K562 (cell line): ENCODE measurements around the gene ARHGEF7. TPM values are rescaled to one million over a fixed set of nuclear protein-coding genes. Genes with fewer than 3 reads are reported as not detected.

Experiments used
- ATAC-seq: fragments of 200-7000 bp; cut with Tn5 transposase; 3 replicates; pipeline ENCODE4 v1.9.1; 2020; ENCODE audit warnings: moderate library complexity
- BruUV-seq: library from RNA; stranded (reverse); fragments of 400-500 nt; replicated peaks from 2 replicates; lab custom pipeline; 2021; lab: Mats Ljungman, UMichigan
- CTCF ChIA-PET: fragments of 300-600 bp; formaldehyde crosslinking; extraction: SDS; loops from one replicate; lab custom pipeline; 2021; ENCODE audit warnings: low intra/inter-chr PET ratio; lab: Yijun Ruan, JAX
- POLR2A ChIA-PET: fragments of 300-600, 350-650 bp; sonication (Branson Sonifier 250); formaldehyde crosslinking; extraction: SDS; loops from one replicate; lab custom pipeline; 2021; ENCODE audit warnings: antibody characterized with exemption, inconsistent platforms; lab: Yijun Ruan, JAX
- DNase-seq, 4 experiments: peaks; one replicate each; pipeline versions ENCODE4 v3.0.0 to v3.0.0-alpha.2; 2011 to 2018; ENCODE audit warnings: low spot score in 3 of 4, mixed read lengths in 3 of 4; ENCODE audit errors: extremely low read depth in 1 of 4
- FAIRE-seq: peaks from 2 replicates; lab custom pipeline; 2011; peaks lifted over from hg19 to GRCh38; lab: Jason Lieb, UNC
- H2AFZ ChIP-seq: 2 replicates; pipeline ENCODE4 v1.6.0; 2011; ENCODE audit warnings: low read depth, low read length, control low read depth, inconsistent platforms
- H3K27ac ChIP-seq: fragments of 200-600 bp; 3 replicates; pipeline ENCODE4 v1.8.0; 2011; ENCODE audit warnings: low read depth, mild to moderate bottlenecking, control low read depth, inconsistent platforms, low read length, moderate library complexity, mixed read lengths; ENCODE audit errors: extremely low read depth
- H3K27me3 ChIP-seq, 2 experiments: fragments of 300-600 bp in 1 of 2; 2 replicates in 1 of 2; 3 replicates in 1 of 2; pipeline versions ENCODE4 v1.6.0 to v1.8.0; 2011; ENCODE audit warnings: inconsistent platforms in 2 of 2, low read length in 2 of 2, mild to moderate bottlenecking in 1 of 2, mixed read lengths in 1 of 2, moderate library complexity in 1 of 2; ENCODE audit not compliant: control insufficient read depth in 2 of 2, insufficient read depth in 2 of 2
- H3K36me3 ChIP-seq: fragments of 300-600 bp; 3 replicates; pipeline ENCODE4 v1.8.0; 2011; ENCODE audit warnings: mild to moderate bottlenecking, low read length, inconsistent platforms; ENCODE audit not compliant: control insufficient read depth, insufficient read depth
- H3K4me1 ChIP-seq, 2 experiments: fragments of 200-600 bp in 1 of 2; replicated peaks in 1 of 2; 2 replicates in 1 of 2; 3 replicates in 1 of 2; pipeline versions ENCODE4 v1.5.1 to v1.8.0; 2011; ENCODE audit warnings: inconsistent platforms in 2 of 2, low read length in 2 of 2, mild to moderate bottlenecking in 1 of 2, mixed read lengths in 1 of 2, moderate library complexity in 1 of 2; ENCODE audit not compliant: control insufficient read depth in 2 of 2, insufficient read depth in 2 of 2
- H3K4me2 ChIP-seq: 2 replicates; pipeline ENCODE4 v1.6.1; 2011; ENCODE audit warnings: low read length, control low read depth, inconsistent platforms, mixed read lengths; ENCODE audit not compliant: insufficient read depth
- H3K4me3 ChIP-seq: fragments of 200-600 bp; sonication (generic), shearing (Covaris generic); 2 replicates; pipeline ENCODE4 v1.5.1; 2016; ENCODE audit warnings: control low read depth, inconsistent platforms
- H3K79me2 ChIP-seq: fragments of 200-600 bp; 3 replicates; pipeline ENCODE4 v1.8.0; 2011; ENCODE audit warnings: low read length, inconsistent platforms; ENCODE audit not compliant: control insufficient read depth, insufficient read depth
- H3K9ac ChIP-seq, 2 experiments: 2 replicates each; pipeline versions ENCODE4 v1.6.0 to v1.6.1; 2011; ENCODE audit warnings: low read depth in 2 of 2, low read length in 2 of 2, control low read depth in 1 of 2, inconsistent platforms in 1 of 2, mild to moderate bottlenecking in 1 of 2, mixed read lengths in 1 of 2; ENCODE audit not compliant: insufficient read depth in 1 of 2
- H3K9me1 ChIP-seq: one replicate; pipeline ENCODE4 v1.6.0; 2011; ENCODE audit warnings: inconsistent platforms, mild to moderate bottlenecking, low read length, moderate library complexity; ENCODE audit not compliant: control insufficient read depth, insufficient read depth
- H3K9me3 ChIP-seq: replicated peaks from 2 replicates; pipeline ENCODE4 v1.5.1; 2011; ENCODE audit warnings: low read depth, low read length, inconsistent platforms; ENCODE audit not compliant: control insufficient read depth, insufficient read depth
- H4K20me1 ChIP-seq: replicated peaks from 2 replicates; pipeline ENCODE4 v1.6.1; 2011; ENCODE audit warnings: low read length, inconsistent platforms, mixed read lengths; ENCODE audit not compliant: control insufficient read depth, insufficient read depth
- CREB1 ChIP-seq, 2 experiments: sonication (generic) in 1 of 2; formaldehyde crosslinking in 1 of 2; IDR thresholded peaks; 2 replicates each; pipeline versions ENCODE4 v1.6.1 to v1.8.0; 2012 to 2022; ENCODE audit warnings: inconsistent platforms in 1 of 2, mild to moderate bottlenecking in 1 of 2, missing genetic modification reagents in 1 of 2, moderate library complexity in 1 of 2
- ETV5 ChIP-seq: sonication (generic); formaldehyde crosslinking; IDR thresholded peaks from 2 replicates; pipeline ENCODE4 v1.4.0; 2020; ENCODE audit warnings: low read depth, mild to moderate bottlenecking, missing genetic modification reagents
- NFRKB ChIP-seq: fragments of 450-650 bp; IDR thresholded peaks from 2 replicates; pipeline ENCODE4 v1.6.1; 2016; ENCODE audit warnings: low read depth
- POLR2B ChIP-seq: fragments of 450-650 bp; IDR thresholded peaks from 2 replicates; pipeline ENCODE4 v1.6.1; 2018; ENCODE audit warnings: low read depth; ENCODE audit not compliant: partially characterized antibody
- SLC30A9 ChIP-seq: fragments of 250-450 bp; sonication (Bioruptor Pico); IDR thresholded peaks from 2 replicates; pipeline ENCODE4 v1.8.0; 2022; ENCODE audit warnings: mild to moderate bottlenecking, moderate library complexity
- SMARCC2 ChIP-seq: fragments of 450-650 bp; IDR thresholded peaks from 2 replicates; pipeline ENCODE4 v1.6.1; 2017; ENCODE audit warnings: antibody characterized with exemption, moderate library complexity, mild to moderate bottlenecking, low read depth
- WGBS: fragments of 100-300 bp; shearing (Covaris generic); methylation state at CpG from one replicate; pipeline ENCODE4 v1.1.6; 2016; ENCODE audit warnings: low coverage, mixed read lengths; ENCODE audit not compliant: insufficient coverage; ENCODE audit errors: missing lambda C conversion rate; 5-methylcytosine and 5-hydroxymethylcytosine counted together
- in situ Hi-C: fragments of 300-500 bp; cut with MboI; formaldehyde crosslinking; loops from 4 replicates; pipeline ENCODE4 v1.15.0; 2018; ENCODE audit warnings: inconsistent platforms, mixed read lengths
- intact Hi-C: fragments of 100-400 bp; cut with micrococcal nuclease; formaldehyde crosslinking; loops from 2 replicates; pipeline ENCODE4 v1.14.2; 2022
- polyA plus RNA-seq, 8 experiments: library from polyadenylated mRNA; depleted of rRNA in 4 of 8; stranded (reverse) in 5 of 8; unstranded in 3 of 8; fragments of >200 nt; fragmentation: Nextera tagmentation in 2 of 8; fragmentation: Illumina TruSeq in 1 of 8; extraction: Ambion mirVana in 2 of 8; extraction: Trizol in 1 of 8; gene quantifications; 2 replicates each; pipeline versions ENCODE4 v1.2.1 to v1.2.3, GENCODE V29; 2011 to 2014; ENCODE audit warnings: inconsistent platforms in 1 of 8, missing spikeins in 1 of 8
- total RNA-seq, 7 experiments: library from RNA; depleted of rRNA in 6 of 7; stranded (reverse); fragments of >200 nt in 6 of 7; fragmentation: Illumina TruSeq in 2 of 7; extraction: Trizol in 2 of 7; gene quantifications; 2 replicates each; pipeline versions ENCODE4 v1.2.1 to v1.2.3, GENCODE V29; 2011 to 2021; ENCODE audit warnings: low replicate concordance in 1 of 7

The ARHGEF7 gene
- total and polyA plus RNA-seq, 9 of the 15 experiments (the other 6 are each of a cell fraction or from before 2014, with no cell fraction given): 2.1 to 26.8 (median 17.5) TPM

- TF ChIP-seq POLR2B (no peak), SMARCC2 (no peak)
- FAIRE-seq (no peak), DNase-seq (no peak), ATAC-seq (no peak)
- no peaks in the 10 kb centered on the region for H3K79me2 ChIP-seq
- no peaks in the 10 kb centered on the region for H3K9me3 ChIP-seq
- H3K9ac ChIP-seq: no peak overlapping the region
- no TSS peak for BruUV-seq
- peaks cover 5 to 75% of the 10 kb centered on the region in 2 experiments; a peak in 4 of 5 replicates for H3K27me3 ChIP-seq
- no peak overlapping the region for H3K4me2 ChIP-seq
- no peaks in the 10 kb centered on the region for H3K9me1 ChIP-seq
- ChIA-PET POLR2A (no interaction called here), CTCF (no interaction called here)
- H3K4me3 ChIP-seq: no peak overlapping the region
- H3K36me3 ChIP-seq: no peaks in the 10 kb centered on the region
- intact Hi-C loops (no loop called here), in situ Hi-C loops (no loop called here)
- no peak overlapping the region for H2AFZ ChIP-seq
- 0% methylated on average over 8 of the region's 16 CpGs for WGBS
- H3K27ac ChIP-seq: no peak overlapping the region
- no peaks in the 10 kb centered on the region; a peak in 1 of 5 replicates for H3K4me1 ChIP-seq
- H4K20me1 ChIP-seq: no peaks in the 10 kb centered on the region
These were observed 212.0 kb downstream of the ARHGEF7 start for GRCh38 chr13:111326981-111327642.

GRCh38 chr13:111327730-111328573, 212.8 kb downstream of the ARHGEF7 start:
- no TSS peak for BruUV-seq
- no peaks in the 10 kb centered on the region for H3K79me2 ChIP-seq
- ChIA-PET CTCF (no interaction called here), POLR2A (no interaction called here)
- WGBS: 19% methylated on average over 23 of the region's 32 CpGs
- no peak overlapping the region for H3K4me2 ChIP-seq
- ATAC-seq: no peak
- H3K9ac ChIP-seq: no peak overlapping the region
- FAIRE-seq: no peak
- H4K20me1 ChIP-seq: no peaks in the 10 kb centered on the region
- H3K9me1 ChIP-seq: no peaks in the 10 kb centered on the region
- in situ Hi-C loops: no loop called here
- peaks cover 5 to 67% of the 10 kb centered on the region in 2 experiments; a peak in 4 of 5 replicates for H3K27me3 ChIP-seq
- no peak for DNase-seq
- no peaks in the 10 kb centered on the region; a peak in 1 of 5 replicates for H3K4me1 ChIP-seq
- no peaks in the 10 kb centered on the region for H3K9me3 ChIP-seq
- no peak overlapping the region for H3K27ac ChIP-seq
- no peak overlapping the region for H3K4me3 ChIP-seq
- H2AFZ ChIP-seq: no peak overlapping the region
- no peaks in the 10 kb centered on the region for H3K36me3 ChIP-seq
- TF ChIP-seq NFRKB (no peak), SLC30A9 (CRISPR knock-in tag) (no peak), ETV5 (CRISPR knock-in tag) (no peak), CREB1 (IDR thresholded peaks at IDR 0.05) (no peak), CREB1 (CRISPR knock-in tag; IDR thresholded peaks at IDR 0.05) (no peak)
- intact Hi-C loops: no loop called here
